ENCODE data around the gene RHOT1.

Gene RHOT1

DNA sequence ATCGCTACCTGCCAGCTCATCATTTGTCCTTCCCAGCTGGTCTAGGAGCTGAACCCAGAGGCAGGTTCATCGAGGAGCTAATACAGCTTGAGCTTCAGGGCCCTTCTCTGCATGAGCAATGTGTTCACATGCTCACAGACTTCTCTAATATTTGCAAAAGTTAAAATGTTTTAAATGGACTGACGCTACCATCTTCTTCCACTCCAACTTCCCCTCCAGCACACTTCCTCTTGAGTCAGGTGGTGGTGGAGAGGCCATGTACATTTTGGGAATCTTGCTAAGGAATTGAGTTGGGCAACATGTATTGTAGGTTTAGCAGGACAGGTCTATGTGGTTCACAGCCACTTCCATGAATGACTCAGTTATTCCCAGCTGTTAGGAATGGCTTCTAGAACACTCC is 21.6 kb upstream of the RHOT1 start:
- Histone ChIP-seq H3K4me3 (ENCODE audit: insufficient read depth in 1 of 2, low read depth in 1 of 2, low read length in 2 of 2) (no peak overlapping the region), H2BK15ac (ENCODE audit: low read depth, poor library complexity, severe bottlenecking) (no peak overlapping the region), H3K9me3 (ENCODE audit: control insufficient read depth, low read length) (no peaks in the 10 kb centered on the region), H3K14ac (ENCODE audit: low read length in 2 of 2) (no peak overlapping the region), H3K9ac (ENCODE audit: low read length) (no peak overlapping the region), H2AFZ (ENCODE audit: low read depth, low read length) (no peak overlapping the region), H2BK12ac (ENCODE audit: low read length in 2 of 2) (no peak overlapping the region), H3K4ac (ENCODE audit: low read depth in 1 of 2, low read length in 2 of 2) (no peak overlapping the region), H3K4me2 (ENCODE audit: low read length, poor library complexity, severe bottlenecking) (no peak overlapping the region), H3K36me3 (ENCODE audit: control insufficient read depth in 1 of 2, insufficient read depth in 2 of 2, low read depth in 1 of 2, low read length in 2 of 2) (no peaks in the 10 kb centered on the region), H3K18ac (ENCODE audit: low read depth in 1 of 2, low read length in 2 of 2) (no peak overlapping the region), H4K91ac (ENCODE audit: low read length) (no peak overlapping the region), H2AK5ac (ENCODE audit: low read length, severe bottlenecking) (no peak overlapping the region), H3K4me1 (ENCODE audit: control insufficient read depth, insufficient read depth, low read depth, low read length) (peaks cover 8% of the 10 kb centered on the region), H3K23ac (ENCODE audit: low read length in 2 of 2) (no peak overlapping the region), H2BK120ac (ENCODE audit: low read depth, low read length) (no peak overlapping the region), H3K79me1 (replicated peaks; ENCODE audit: low read length, poor library complexity, severe bottlenecking) (no peaks in the 10 kb centered on the region), H3K27me3 (ENCODE audit: control insufficient read depth in 1 of 2, insufficient read depth in 1 of 2, low read length in 2 of 2) (peaks cover 15 to 38% of the 10 kb centered on the region in 2 experiments), H4K8ac (ENCODE audit: low read length) (no peak overlapping the region), H2BK5ac (ENCODE audit: low read depth, low read length, poor library complexity, severe bottlenecking) (no peak overlapping the region), H3K27ac (ENCODE audit: low read length, poor library complexity, severe bottlenecking) (no peak overlapping the region)
- 89% methylated on average over 2 of the region's 3 CpGs for WGBS
- DNase-seq: no peak

DNA sequence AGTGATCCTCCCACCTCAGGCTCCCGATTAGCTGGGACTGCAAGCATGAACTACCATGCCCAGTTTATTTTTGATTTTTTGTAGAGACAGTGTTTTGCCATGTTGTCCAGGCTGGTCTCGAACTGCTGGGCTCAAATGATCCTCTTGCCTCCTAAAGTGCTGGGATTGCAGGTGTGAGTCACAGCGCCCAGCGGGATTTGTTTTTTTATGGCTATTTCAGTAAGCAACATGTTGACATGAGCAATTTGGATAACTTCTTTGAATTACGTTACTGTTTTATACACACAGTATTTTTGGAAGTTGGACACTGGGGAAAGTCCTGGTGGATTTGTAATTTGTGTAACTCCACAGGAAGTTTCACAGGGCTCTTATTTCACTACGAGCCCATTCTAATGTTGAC is 18.5 kb upstream of the RHOT1 start:
- no peaks in the 10 kb centered on the region for H3K79me1 ChIP-seq (replicated peaks; ENCODE audit: low read length, poor library complexity, severe bottlenecking)
- no peak overlapping the region for H4K91ac ChIP-seq (ENCODE audit: low read length)
- no peak overlapping the region for H3K4me2 ChIP-seq (ENCODE audit: low read length, poor library complexity, severe bottlenecking)
- no peak overlapping the region for H2BK15ac ChIP-seq (ENCODE audit: low read depth, poor library complexity, severe bottlenecking)
- H2BK5ac ChIP-seq (ENCODE audit: low read depth, low read length, poor library complexity, severe bottlenecking): no peak overlapping the region
- no peaks in the 10 kb centered on the region for H3K36me3 ChIP-seq (ENCODE audit: control insufficient read depth in 1 of 2, insufficient read depth in 2 of 2, low read depth in 1 of 2, low read length in 2 of 2)
- H4K8ac ChIP-seq (ENCODE audit: low read length): no peak overlapping the region
- H3K9me3 ChIP-seq (ENCODE audit: control insufficient read depth, low read length): no peaks in the 10 kb centered on the region
- no peak overlapping the region for H2AK5ac ChIP-seq (ENCODE audit: low read length, severe bottlenecking)
- DNase-seq: peak; percentile 17
- H3K27ac ChIP-seq (ENCODE audit: low read length, poor library complexity, severe bottlenecking): no peak overlapping the region
- no peak overlapping the region for H2AFZ ChIP-seq (ENCODE audit: low read depth, low read length)
- no peak overlapping the region for H3K14ac ChIP-seq (ENCODE audit: low read length in 2 of 2)
- no peak overlapping the region for H3K4me3 ChIP-seq (ENCODE audit: insufficient read depth in 1 of 2, low read depth in 1 of 2, low read length in 2 of 2)
- no peak overlapping the region for H2BK120ac ChIP-seq (ENCODE audit: low read depth, low read length)
- H3K4ac ChIP-seq (ENCODE audit: low read depth in 1 of 2, low read length in 2 of 2): no peak overlapping the region
- no peak overlapping the region for H3K18ac ChIP-seq (ENCODE audit: low read depth in 1 of 2, low read length in 2 of 2)
- peaks cover 9 to 13% of the 10 kb centered on the region in 2 experiments for H3K27me3 ChIP-seq (ENCODE audit: control insufficient read depth in 1 of 2, insufficient read depth in 1 of 2, low read length in 2 of 2)
- H2BK12ac ChIP-seq (ENCODE audit: low read length in 2 of 2): no peak overlapping the region
- peaks cover 12% of the 10 kb centered on the region for H3K4me1 ChIP-seq (ENCODE audit: control insufficient read depth, insufficient read depth, low read depth, low read length)
- WGBS: 87% methylated on average over 6 of the region's 6 CpGs
- no peak overlapping the region for H3K9ac ChIP-seq (ENCODE audit: low read length)
- H3K23ac ChIP-seq (ENCODE audit: low read length in 2 of 2): no peak overlapping the region

DNA sequence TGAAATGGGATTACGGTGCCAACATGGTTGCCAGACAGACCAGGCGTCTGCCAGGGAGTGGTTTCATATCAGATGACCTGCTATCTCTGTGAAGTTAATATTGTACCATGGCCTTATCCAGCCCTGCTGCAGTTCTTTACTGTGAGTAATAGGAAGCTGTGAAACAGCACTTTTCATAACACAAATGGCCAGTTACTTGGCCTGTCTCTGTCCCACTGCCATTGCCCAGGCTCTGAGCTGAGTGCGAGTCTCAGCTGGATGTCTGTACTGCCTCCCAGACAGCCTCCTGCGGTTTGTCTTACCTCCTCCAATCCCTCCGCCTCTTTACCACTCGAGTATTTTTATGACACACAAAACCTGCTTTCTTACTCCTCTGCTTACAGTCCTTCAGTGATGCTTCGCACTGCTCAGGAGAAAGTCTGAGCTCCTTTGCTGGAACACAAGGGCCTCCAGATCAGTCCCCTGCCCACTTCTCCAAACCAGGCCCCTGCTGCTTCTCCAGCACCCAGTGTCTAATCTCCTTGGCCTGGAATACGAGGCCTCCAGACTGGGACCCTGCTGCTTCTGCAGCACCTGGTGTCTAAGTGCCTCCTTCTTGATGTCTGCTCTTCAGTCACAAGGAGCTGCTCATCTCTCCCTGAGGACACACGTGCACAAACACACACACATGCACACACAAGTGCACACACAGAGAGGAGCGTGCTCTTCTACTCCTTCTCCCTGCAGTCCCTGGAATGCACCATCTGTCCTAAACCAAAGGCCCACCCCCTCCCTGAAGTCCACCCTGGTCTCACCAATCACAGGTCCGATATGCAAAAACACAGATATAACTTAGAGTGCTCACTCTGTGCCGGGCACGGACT is 17.1 kb upstream of the RHOT1 start:
- no peak overlapping the region for H2BK15ac ChIP-seq (ENCODE audit: low read depth, poor library complexity, severe bottlenecking)
- H3K9ac ChIP-seq (ENCODE audit: low read length): no peak overlapping the region
- H3K27me3 ChIP-seq (ENCODE audit: control insufficient read depth in 1 of 2, insufficient read depth in 1 of 2, low read length in 2 of 2): peaks cover 5% of the 10 kb centered on the region in 2 experiments
- no peak overlapping the region for H3K4ac ChIP-seq (ENCODE audit: low read depth in 1 of 2, low read length in 2 of 2)
- no peaks in the 10 kb centered on the region for H3K9me3 ChIP-seq (ENCODE audit: control insufficient read depth, low read length)
- H3K27ac ChIP-seq (ENCODE audit: low read length, poor library complexity, severe bottlenecking): no peak overlapping the region
- H3K18ac ChIP-seq (ENCODE audit: low read depth in 1 of 2, low read length in 2 of 2): no peak overlapping the region
- no peak overlapping the region for H2BK5ac ChIP-seq (ENCODE audit: low read depth, low read length, poor library complexity, severe bottlenecking)
- H2BK120ac ChIP-seq (ENCODE audit: low read depth, low read length): no peak overlapping the region
- no peak overlapping the region for H2BK12ac ChIP-seq (ENCODE audit: low read length in 2 of 2)
- no peak overlapping the region for H2AK5ac ChIP-seq (ENCODE audit: low read length, severe bottlenecking)
- no peak overlapping the region for H3K4me2 ChIP-seq (ENCODE audit: low read length, poor library complexity, severe bottlenecking)
- no peak overlapping the region for H3K23ac ChIP-seq (ENCODE audit: low read length in 2 of 2)
- H3K36me3 ChIP-seq (ENCODE audit: control insufficient read depth in 1 of 2, insufficient read depth in 2 of 2, low read depth in 1 of 2, low read length in 2 of 2): no peaks in the 10 kb centered on the region
- no peak overlapping the region for H2AFZ ChIP-seq (ENCODE audit: low read depth, low read length)
- DNase-seq: no peak
- peak overlapping the region; percentile 37 for H4K91ac ChIP-seq (ENCODE audit: low read length)
- no peak overlapping the region for H3K4me3 ChIP-seq (ENCODE audit: insufficient read depth in 1 of 2, low read depth in 1 of 2, low read length in 2 of 2)
- H3K14ac ChIP-seq (ENCODE audit: low read length in 2 of 2): peak overlapping the region in 1 of 2 experiments; percentile 66
- H3K4me1 ChIP-seq (ENCODE audit: control insufficient read depth, insufficient read depth, low read depth, low read length): peaks cover 12% of the 10 kb centered on the region
- H4K8ac ChIP-seq (ENCODE audit: low read length): peak overlapping the region; percentile 33
- H3K79me1 ChIP-seq (replicated peaks; ENCODE audit: low read length, poor library complexity, severe bottlenecking): no peaks in the 10 kb centered on the region
- WGBS: 86% methylated on average over 13 of the region's 13 CpGs

DNA sequence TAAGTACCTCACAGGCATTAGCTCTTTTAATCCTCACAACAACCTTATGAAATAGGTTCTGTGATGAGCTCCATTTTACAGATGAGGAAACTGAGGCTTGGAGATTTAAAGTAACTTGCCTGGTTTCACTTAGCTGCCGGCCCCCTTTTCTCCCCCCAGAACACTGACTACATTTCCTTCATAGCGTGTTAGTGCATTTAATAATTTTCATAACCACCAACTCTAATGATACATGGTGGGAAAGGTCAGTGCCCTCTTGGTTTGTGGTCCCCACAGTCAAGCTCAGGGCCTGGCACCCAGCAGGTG is 16.5 kb upstream of the RHOT1 start:
- H3K4ac ChIP-seq (ENCODE audit: low read depth in 1 of 2, low read length in 2 of 2): no peak overlapping the region
- no peak overlapping the region for H2AK5ac ChIP-seq (ENCODE audit: low read length, severe bottlenecking)
- H3K9ac ChIP-seq (ENCODE audit: low read length): no peak overlapping the region
- no peak overlapping the region for H2AFZ ChIP-seq (ENCODE audit: low read depth, low read length)
- H3K18ac ChIP-seq (ENCODE audit: low read depth in 1 of 2, low read length in 2 of 2): no peak overlapping the region
- H2BK120ac ChIP-seq (ENCODE audit: low read depth, low read length): no peak overlapping the region
- H3K4me2 ChIP-seq (ENCODE audit: low read length, poor library complexity, severe bottlenecking): no peak overlapping the region
- no peaks in the 10 kb centered on the region for H3K27me3 ChIP-seq (ENCODE audit: control insufficient read depth in 1 of 2, insufficient read depth in 1 of 2, low read length in 2 of 2)
- H3K14ac ChIP-seq (ENCODE audit: low read length in 2 of 2): no peak overlapping the region
- no peaks in the 10 kb centered on the region for H3K79me1 ChIP-seq (replicated peaks; ENCODE audit: low read length, poor library complexity, severe bottlenecking)
- H3K9me3 ChIP-seq (ENCODE audit: control insufficient read depth, low read length): no peaks in the 10 kb centered on the region
- H3K27ac ChIP-seq (ENCODE audit: low read length, poor library complexity, severe bottlenecking): no peak overlapping the region
- no peak for DNase-seq
- WGBS: 100% methylated on average over 1 of the region's 2 CpGs
- H2BK12ac ChIP-seq (ENCODE audit: low read length in 2 of 2): no peak overlapping the region
- H3K4me1 ChIP-seq (ENCODE audit: control insufficient read depth, insufficient read depth, low read depth, low read length): peaks cover 12% of the 10 kb centered on the region
- no peak overlapping the region for H2BK15ac ChIP-seq (ENCODE audit: low read depth, poor library complexity, severe bottlenecking)
- H2BK5ac ChIP-seq (ENCODE audit: low read depth, low read length, poor library complexity, severe bottlenecking): no peak overlapping the region
- no peak overlapping the region for H3K23ac ChIP-seq (ENCODE audit: low read length in 2 of 2)
- H4K8ac ChIP-seq (ENCODE audit: low read length): no peak overlapping the region
- H3K4me3 ChIP-seq (ENCODE audit: insufficient read depth in 1 of 2, low read depth in 1 of 2, low read length in 2 of 2): no peak overlapping the region
- H3K36me3 ChIP-seq (ENCODE audit: control insufficient read depth in 1 of 2, insufficient read depth in 2 of 2, low read depth in 1 of 2, low read length in 2 of 2): no peaks in the 10 kb centered on the region
- H4K91ac ChIP-seq (ENCODE audit: low read length): no peak overlapping the region

Measured in mesenchymal stem cell (in vitro differentiated cells and primary cell).